ENCODE results near the gene RBMXL3. TPM values are rescaled to one million over a fixed set of nuclear protein-coding genes. Genes with fewer than 3 reads are reported as not detected.

RBMXL3 gene
- total RNA-seq, 1 experiment from 2014 or later, result not detected

GRCh38 chrX:115178473-115178872 lies 10.7 kb upstream of the RBMXL3 start:
- intact Hi-C loops (cut with micrococcal nuclease), result no loop called here
- Histone ChIP-seq H3K36me3 (ENCODE audit: low read depth, low read length) (no peaks in the 10 kb centered on the region), H3K4me1 (ENCODE audit: insufficient read depth, low read length) (no peaks in the 10 kb centered on the region), H3K4me2 (ENCODE audit: low read length) (no peak overlapping the region), H3F3A (ENCODE audit: low read length, unreplicated experiment) (no peaks in the 10 kb centered on the region), H3K27ac (ENCODE audit: low read length) (no peak overlapping the region), H2AFZ (ENCODE audit: low read length) (no peak overlapping the region), H3K9me2 (replicated peaks; ENCODE audit: low read length) (no peaks in the 10 kb centered on the region), H3K27me3 (ENCODE audit: low read length) (no peaks in the 10 kb centered on the region), H4K20me1 (ENCODE audit: low read length) (no peaks in the 10 kb centered on the region), H3K9ac (ENCODE audit: low read length) (no peak overlapping the region), H3K79me2 (ENCODE audit: low read length) (no peaks in the 10 kb centered on the region), H3K4me3 (ENCODE audit: low read length) (no peak overlapping the region), H3K9me3 (ENCODE audit: low read length) (no peaks in the 10 kb centered on the region)
- TF ChIP-seq EZH2 (IDR thresholded peaks at IDR 0.05; ENCODE audit: low read length, unreplicated experiment) (no peak), CTCF (conservative IDR thresholded peaks at IDR 0.05; ENCODE audit: low read depth, low read length) (no peak), EZH2phosphoT487 (IDR thresholded peaks at IDR 0.05; ENCODE audit: borderline replicate concordance, low read length) (no peak)
- BruUV-seq (replicated peaks), result no TSS peak
- ATAC-seq (no peak), DNase-seq (no peak)
- CTCF ChIA-PET, result no interaction called here
- POLR2A ChIA-PET (ENCODE audit: unreplicated experiment), result no interaction called here

- no TSS peak for BruUV-seq (replicated peaks)
Measured at GRCh38 chrX:115183980-115184379, 5.2 kb upstream of the RBMXL3 start.

GRCh38 chrX:115189646-115190635 lies 731 bp downstream of the RBMXL3 start:
- POLR2A ChIA-PET (ENCODE audit: unreplicated experiment), result no interaction called here
- no peaks in the 10 kb centered on the region for H4K20me1 ChIP-seq (ENCODE audit: low read length)
- no peaks in the 10 kb centered on the region for H3K36me3 ChIP-seq (ENCODE audit: low read depth, low read length)
- no peaks in the 10 kb centered on the region for H3K9me3 ChIP-seq (ENCODE audit: low read length)
- no peaks in the 10 kb centered on the region for H3K9me2 ChIP-seq (replicated peaks; ENCODE audit: low read length)
- intact Hi-C loops (cut with micrococcal nuclease), result no loop called here
- H3K27ac ChIP-seq (ENCODE audit: low read length), result no peak overlapping the region
- H3K9ac ChIP-seq (ENCODE audit: low read length), result no peak overlapping the region
- no peak overlapping the region for H2AFZ ChIP-seq (ENCODE audit: low read length)
- no peak overlapping the region for H3K4me3 ChIP-seq (ENCODE audit: low read length)
- CTCF ChIA-PET, result no interaction called here
- H3K4me2 ChIP-seq (ENCODE audit: low read length), result no peak overlapping the region
- H3K4me1 ChIP-seq (ENCODE audit: insufficient read depth, low read length), result no peaks in the 10 kb centered on the region
- no peak for TF ChIP-seq EZH2phosphoT487 (IDR thresholded peaks at IDR 0.05; ENCODE audit: borderline replicate concordance, low read length)
- no peak for TF ChIP-seq CTCF (conservative IDR thresholded peaks at IDR 0.05; ENCODE audit: low read depth, low read length)
- no peak for TF ChIP-seq EZH2 (IDR thresholded peaks at IDR 0.05; ENCODE audit: low read length, unreplicated experiment)
- no TSS peak for BruUV-seq (replicated peaks)
- no peaks in the 10 kb centered on the region for H3F3A ChIP-seq (ENCODE audit: low read length, unreplicated experiment)
- DNase-seq, result no peak
- no peaks in the 10 kb centered on the region for H3K27me3 ChIP-seq (ENCODE audit: low read length)
- no peaks in the 10 kb centered on the region for H3K79me2 ChIP-seq (ENCODE audit: low read length)
- ATAC-seq, result no peak

More at GRCh38 chrX:115183980-115184379, 5.2 kb upstream of the RBMXL3 start:
- DNase-seq (peak; percentile 51), ATAC-seq (peak; percentile 31; the same call in 1 of the 2 replicates)
- POLR2A ChIA-PET (ENCODE audit: unreplicated experiment), result no interaction called here
- no peak for TF ChIP-seq EZH2 (IDR thresholded peaks at IDR 0.05; ENCODE audit: low read length, unreplicated experiment)
- H3K79me2 ChIP-seq (ENCODE audit: low read length), result no peaks in the 10 kb centered on the region
- H3K4me2 ChIP-seq (ENCODE audit: low read length), result no peak overlapping the region
- H3K9me3 ChIP-seq (ENCODE audit: low read length), result no peaks in the 10 kb centered on the region
- no peak overlapping the region for H3K9ac ChIP-seq (ENCODE audit: low read length)
- CTCF ChIA-PET, result no interaction called here
- no peaks in the 10 kb centered on the region for H4K20me1 ChIP-seq (ENCODE audit: low read length)
- no peak overlapping the region for H2AFZ ChIP-seq (ENCODE audit: low read length)
- no peaks in the 10 kb centered on the region for H3K9me2 ChIP-seq (replicated peaks; ENCODE audit: low read length)
- no peak overlapping the region for H3K27ac ChIP-seq (ENCODE audit: low read length)
- no peaks in the 10 kb centered on the region for H3K36me3 ChIP-seq (ENCODE audit: low read depth, low read length)
- no peaks in the 10 kb centered on the region for H3K27me3 ChIP-seq (ENCODE audit: low read length)
- H3K4me3 ChIP-seq (ENCODE audit: low read length), result no peak overlapping the region
- intact Hi-C loops (cut with micrococcal nuclease), result no loop called here
- no peaks in the 10 kb centered on the region for H3F3A ChIP-seq (ENCODE audit: low read length, unreplicated experiment)
- no peaks in the 10 kb centered on the region for H3K4me1 ChIP-seq (ENCODE audit: insufficient read depth, low read length)
